HL-60 (cell line): Measurements from ENCODE around the gene PLAU.
A peak's percentile ranks its signal among the peaks of the same experiment; 100 is the strongest.

ENCODE experiments used
- DNase-seq, 2 experiments: peaks; one replicate each; pipeline ENCODE4 v3.0.0-alpha.2; 2010 to 2020; ENCODE audit warnings: low read depth in 1 of 2, low spot score in 1 of 2
- H3K27ac ChIP-seq: fragments of 250-450 bp; sonication (Bioruptor Pico); replicated peaks from 2 replicates; pipeline ENCODE4 v1.5.1; 2020; ENCODE audit warnings: mild to moderate bottlenecking, moderate library complexity
- H3K27me3 ChIP-seq: fragments of 250-450 bp; sonication (Bioruptor Pico); 2 replicates; pipeline ENCODE4 v1.5.1; 2021; ENCODE audit warnings: mild to moderate bottlenecking, moderate library complexity; ENCODE audit not compliant: insufficient read depth, poor library complexity, severe bottlenecking
- H3K4me3 ChIP-seq: replicated peaks from 2 replicates; pipeline ENCODE4 v1.5.1; 2011; ENCODE audit warnings: mild to moderate bottlenecking, control low read depth, low read length; ENCODE audit not compliant: insufficient read depth
- CTCF ChIP-seq: IDR thresholded peaks from one replicate; pipeline ENCODE4 v1.5.1; 2011; ENCODE audit warnings: low read length, control low read depth, inconsistent platforms; ENCODE audit not compliant: insufficient read depth
- GABPA ChIP-seq: IDR thresholded peaks from 2 replicates; pipeline ENCODE4 v1.6.1; 2012; ENCODE audit warnings: low read depth
- POLR2AphosphoS5 ChIP-seq: IDR thresholded peaks from 2 replicates; pipeline ENCODE4 v1.6.1; 2012; ENCODE audit warnings: low read depth
- REST ChIP-seq: IDR thresholded peaks from 2 replicates; pipeline ENCODE4 v1.6.1; 2012; ENCODE audit warnings: low read depth; ENCODE audit not compliant: insufficient replicate concordance
- SPI1 ChIP-seq: IDR thresholded peaks from 2 replicates; pipeline ENCODE4 v1.6.1; 2012; ENCODE audit warnings: low read depth, mild to moderate bottlenecking, borderline replicate concordance

The PLAU gene

GRCh38 chr10:73940634-73941221 lies 29.8 kb downstream of the PLAU start:
- H3K27ac ChIP-seq: peak overlapping the region; percentile 49
- peak in 1 of 2 experiments; percentile 77 for DNase-seq
- H3K4me3 ChIP-seq: no peak overlapping the region
- TF ChIP-seq SPI1: no peak
- TF ChIP-seq GABPA: no peak
- TF ChIP-seq CTCF: peak; percentile 69
- no peak for TF ChIP-seq REST
- TF ChIP-seq POLR2AphosphoS5: no peak
- no peaks in the 10 kb centered on the region for H3K27me3 ChIP-seq

DNA sequence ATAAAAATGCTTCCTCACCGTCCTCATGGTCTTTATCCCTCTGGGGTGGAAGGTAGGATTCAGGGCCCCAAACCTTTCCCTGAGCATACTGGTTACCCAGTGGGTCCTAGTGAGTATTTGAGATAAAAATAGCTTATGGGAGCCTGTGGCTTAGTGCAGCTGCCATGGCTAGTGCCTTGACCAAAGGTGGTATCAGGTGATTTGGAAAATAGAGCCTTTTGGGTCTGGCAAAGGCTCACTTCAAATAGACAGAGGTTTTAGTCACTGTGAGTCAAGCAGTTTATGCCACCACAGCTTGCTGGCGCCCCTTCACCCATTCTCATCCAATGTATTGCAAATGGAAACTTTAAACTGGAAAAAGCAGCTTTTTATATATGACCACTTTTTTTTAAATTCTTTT lies 30.4 kb downstream of the PLAU start:
- DNase-seq: no peak
- no peaks in the 10 kb centered on the region for H3K27me3 ChIP-seq
- TF ChIP-seq CTCF (no peak), SPI1 (no peak), GABPA (no peak), REST (no peak), POLR2AphosphoS5 (no peak)
- H3K27ac ChIP-seq: no peak overlapping the region
- H3K4me3 ChIP-seq: no peak overlapping the region

DNA sequence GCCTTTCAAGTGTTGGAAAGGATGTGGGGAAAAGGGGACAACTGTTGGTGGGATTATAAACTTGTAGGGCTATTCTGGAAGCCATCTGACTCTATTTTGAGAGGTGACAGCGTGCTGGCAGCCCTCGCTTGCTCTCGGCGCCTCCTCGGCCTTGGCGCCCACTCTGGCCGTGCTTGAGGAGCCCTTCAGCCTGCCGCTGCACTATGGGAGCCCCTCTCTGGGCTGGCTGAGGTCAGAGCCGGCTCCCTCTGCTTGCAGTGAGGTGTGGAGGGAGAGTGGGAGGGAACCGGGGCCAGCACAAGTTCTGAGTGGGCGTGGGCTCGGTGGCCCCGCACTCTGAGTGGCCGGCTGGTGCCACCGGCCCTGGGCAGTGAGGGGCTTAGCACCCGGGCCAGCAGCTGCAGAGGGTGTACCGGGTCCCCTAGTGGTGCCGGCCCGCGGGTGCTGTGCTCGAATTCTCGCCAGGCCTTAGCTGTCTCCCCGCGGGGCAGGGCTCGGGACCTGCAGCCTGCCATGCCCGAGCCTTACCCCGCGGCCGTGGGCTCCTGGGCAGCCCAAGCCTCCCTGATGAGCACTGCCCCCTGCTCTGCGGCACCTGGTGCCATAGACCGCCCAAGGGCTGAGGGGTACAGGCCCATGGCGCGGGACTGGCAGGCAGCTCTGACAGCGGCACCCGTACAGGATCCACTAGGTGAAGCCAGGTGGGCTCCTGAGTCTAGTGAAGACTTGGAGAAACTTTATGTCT lies 33.6 kb downstream of the PLAU start:
- TF ChIP-seq SPI1 (no peak), REST (no peak), CTCF (no peak), GABPA (no peak), POLR2AphosphoS5 (no peak)
- no peak for DNase-seq
- H3K4me3 ChIP-seq: no peak overlapping the region
- H3K27me3 ChIP-seq: no peaks in the 10 kb centered on the region
- H3K27ac ChIP-seq: no peak overlapping the region
